ENCODE measurements around the gene COQ8A.
A peak's percentile ranks its signal among the peaks of the same experiment; 100 is the strongest.
"Not testable (repeated sequence)": the region's sequence is repeated elsewhere in the genome, so short reads cannot be mapped to it uniquely, and the experiment has no call there.

The COQ8A gene

GRCh38 chr1:226953175-226953800, 13.2 kb downstream of the COQ8A start:
- DNase-seq: no peak

GRCh38 chr1:226954337-226954736, 14.2 kb downstream of the COQ8A start:
- DNase-seq: no peak

- no peak for DNase-seq
Observed at GRCh38 chr1:226954777-226955176, 14.7 kb downstream of the COQ8A start.

GRCh38 chr1:226955857-226956256, 15.8 kb downstream of the COQ8A start:
- not testable (repeated sequence) for DNase-seq

- no peak for DNase-seq
Observed at GRCh38 chr1:226956942-226957713, 17.0 kb downstream of the COQ8A start.

- DNase-seq: no peak
Observed at GRCh38 chr1:226957714-226958113, 17.6 kb downstream of the COQ8A start.

GRCh38 chr1:226958300-226958699, 18.2 kb downstream of the COQ8A start:
- DNase-seq: no peak

GRCh38 chr1:226960256-226960655, 20.2 kb downstream of the COQ8A start:
- no peak for DNase-seq

GRCh38 chr1:226960944-226961765, 21.1 kb downstream of the COQ8A start:
- DNase-seq: no peak

GRCh38 chr1:226962421-226963391, 22.6 kb downstream of the COQ8A start:
- DNase-seq: no peak

- DNase-seq: peak; percentile 12
Observed at GRCh38 chr1:226964068-226964425, 24.0 kb downstream of the COQ8A start.

- no peak for DNase-seq
Observed at GRCh38 chr1:226964611-226965486, 24.8 kb downstream of the COQ8A start.

GRCh38 chr1:226965581-226966440, 25.7 kb downstream of the COQ8A start:
- no peak for DNase-seq

GRCh38 chr1:226966683-226967082, 26.6 kb downstream of the COQ8A start:
- no peak for DNase-seq

- DNase-seq: no peak
Observed at GRCh38 chr1:226967665-226968064, 27.6 kb downstream of the COQ8A start.

- DNase-seq: no peak
Observed at GRCh38 chr1:226971765-226972164, 31.7 kb downstream of the COQ8A start.

GRCh38 chr1:226972931-226973330, 32.8 kb downstream of the COQ8A start:
- no peak for DNase-seq

- DNase-seq: no peak
Observed at GRCh38 chr1:226973371-226973897, 33.3 kb downstream of the COQ8A start.

- no peak for DNase-seq
Observed at GRCh38 chr1:226973898-226974543, 33.9 kb downstream of the COQ8A start.
